Karpas-422 (cell line): ENCODE data around the gene CMTR2. TPM values are rescaled to one million over a fixed set of nuclear protein-coding genes. Genes with fewer than 3 reads are reported as not detected.

ENCODE experiments used
- DNase-seq: peaks from one replicate; pipeline ENCODE4 v3.0.0-alpha.2; 2015
- H2AFZ ChIP-seq: fragments of 200-600 bp; sonication (generic); 2 replicates; pipeline ENCODE4 v1.6.1; 2014; ENCODE audit warnings: antibody characterized with exemption, low read length, mixed read lengths
- H3K27ac ChIP-seq: fragments of 200-600 bp; sonication (generic); 2 replicates; pipeline ENCODE4 v1.5.1; 2014; ENCODE audit warnings: mild to moderate bottlenecking, low read length, moderate library complexity
- H3K27me3 ChIP-seq: fragments of 200-600 bp; sonication (generic); 2 replicates; pipeline ENCODE4 v1.6.1; 2014; ENCODE audit warnings: low read length, mixed read lengths
- H3K36me3 ChIP-seq: fragments of 200-600 bp; sonication (generic); 2 replicates; pipeline ENCODE4 v1.6.1; 2014; ENCODE audit warnings: low read length, mixed read lengths; ENCODE audit not compliant: insufficient read depth
- H3K4me1 ChIP-seq: fragments of 200-600 bp; sonication (generic); 2 replicates; pipeline ENCODE4 v1.6.1; 2014; ENCODE audit warnings: mild to moderate bottlenecking, low read length, mixed read lengths
- H3K4me2 ChIP-seq: fragments of 200-600 bp; sonication (generic); 2 replicates; pipeline ENCODE4 v1.6.1; 2014; ENCODE audit warnings: low read length, low read depth, mild to moderate bottlenecking; ENCODE audit not compliant: poor library complexity, severe bottlenecking
- H3K4me3 ChIP-seq: fragments of 200-600 bp; sonication (generic); 2 replicates; pipeline ENCODE4 v1.5.1; 2014; ENCODE audit warnings: mild to moderate bottlenecking, antibody characterized with exemption, low read length, mixed read lengths
- H3K79me2 ChIP-seq: fragments of 200-600 bp; sonication (generic); 2 replicates; pipeline ENCODE4 v1.6.1; 2014; ENCODE audit warnings: mild to moderate bottlenecking, low read length, mixed read lengths
- H3K9ac ChIP-seq: fragments of 200-600 bp; sonication (generic); 2 replicates; pipeline ENCODE4 v1.6.0; 2014; ENCODE audit warnings: low read length
- H3K9me2 ChIP-seq: fragments of 200-600 bp; sonication (generic), shearing (Covaris generic); replicated peaks from 2 replicates; pipeline ENCODE4 v1.6.0; 2014; ENCODE audit warnings: mild to moderate bottlenecking, low read length, moderate library complexity; ENCODE audit not compliant: insufficient read depth
- H3K9me3 ChIP-seq: fragments of 300-700, 200-600 bp; sonication (generic); 2 replicates; pipeline ENCODE4 v1.6.1; 2014; ENCODE audit warnings: low read length, mixed read lengths
- H4K20me1 ChIP-seq: fragments of 200-600 bp; sonication (generic); 2 replicates; pipeline ENCODE4 v1.6.1; 2014; ENCODE audit warnings: mild to moderate bottlenecking, antibody characterized with exemption, low read length, low read depth; ENCODE audit not compliant: insufficient read depth
- total RNA-seq: library from RNA; depleted of rRNA; stranded (reverse); fragments of >200 nt; shearing (Covaris generic); gene quantifications from 2 replicates; pipeline ENCODE4 v1.2.3, GENCODE V29; 2014; ENCODE audit warnings: low replicate concordance

CMTR2 gene
- total RNA-seq, 1 experiment from 2014 or later, result 44.5 TPM

DNA sequence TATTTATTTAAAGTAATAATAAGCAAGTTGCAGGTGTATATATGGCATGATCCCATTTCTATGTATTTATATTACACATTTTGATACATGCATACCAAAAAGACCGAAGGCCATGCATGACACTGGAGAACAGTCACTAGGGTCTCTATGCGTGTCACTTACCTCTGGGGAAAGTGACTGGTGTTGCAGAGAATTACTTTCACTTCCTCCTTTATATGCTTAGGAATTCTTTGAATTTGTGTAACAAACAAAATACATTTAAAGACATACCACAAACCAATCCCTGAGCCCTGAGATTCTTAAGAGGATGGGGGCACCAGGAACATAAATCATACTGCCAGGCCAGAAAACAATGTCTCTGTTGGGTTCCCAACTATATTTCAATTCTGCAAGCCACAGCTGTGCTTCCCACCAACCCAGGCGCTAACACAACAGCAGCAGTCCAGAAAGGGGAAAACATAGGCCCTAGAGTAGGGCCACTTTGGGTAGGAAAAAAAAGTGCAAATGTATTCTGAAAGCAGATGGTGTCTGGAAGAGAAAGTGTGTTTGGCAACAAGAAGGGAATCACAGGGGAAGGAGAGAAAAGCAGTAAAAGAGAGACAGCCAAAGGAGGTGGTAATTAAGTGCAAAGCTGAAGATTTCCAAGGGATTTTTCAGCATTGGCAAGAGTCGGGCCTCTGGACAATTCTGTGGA lies 34.2 kb downstream of the CMTR2 start:
- Histone ChIP-seq H3K4me2 (no peak overlapping the region), H3K9me3 (no peaks in the 10 kb centered on the region), H3K4me3 (no peak overlapping the region), H3K9me2 (no peaks in the 10 kb centered on the region), H3K36me3 (no peaks in the 10 kb centered on the region), H3K27ac (no peak overlapping the region), H3K27me3 (no peaks in the 10 kb centered on the region), H3K4me1 (no peaks in the 10 kb centered on the region), H4K20me1 (no peaks in the 10 kb centered on the region), H3K9ac (no peak overlapping the region), H3K79me2 (no peaks in the 10 kb centered on the region), H2AFZ (no peak overlapping the region)
- DNase-seq, result no peak

DNA sequence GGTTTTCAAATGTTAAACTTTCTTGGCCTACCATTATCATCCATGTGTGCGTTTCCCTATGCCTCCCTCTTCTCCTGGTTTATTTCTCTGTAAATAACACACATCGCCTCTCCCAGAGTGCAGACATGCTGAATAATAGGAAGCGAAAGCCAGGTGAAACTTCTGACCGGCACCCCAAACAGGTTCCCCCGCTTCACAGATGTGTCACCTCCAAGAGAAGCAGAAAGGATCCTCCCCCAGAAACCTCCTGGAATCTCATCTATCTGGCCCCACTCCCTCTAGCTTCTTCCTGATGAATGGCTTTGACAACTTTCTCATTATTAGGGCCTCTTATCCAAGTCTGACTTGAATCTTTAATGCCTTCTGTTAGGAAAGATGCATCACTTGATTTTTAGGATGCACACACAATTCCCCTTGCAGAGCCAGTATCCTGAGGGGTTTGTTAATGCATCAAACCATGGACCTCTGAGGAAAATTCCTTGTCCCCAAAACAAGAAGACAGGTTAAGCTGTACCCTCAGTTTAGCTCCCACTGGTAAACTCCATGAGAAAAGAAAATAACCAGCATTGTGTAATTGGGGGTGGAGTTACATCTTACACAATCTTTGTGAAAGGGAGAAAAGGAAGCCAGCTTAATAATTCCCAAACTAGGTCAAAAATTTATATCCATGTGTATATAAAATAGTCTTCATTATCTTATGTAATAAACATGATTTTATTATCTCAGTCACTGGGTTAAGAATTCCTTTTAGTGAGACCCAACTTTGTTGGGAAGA lies 38.6 kb downstream of the CMTR2 start:
- no peaks in the 10 kb centered on the region for H3K9me3 ChIP-seq
- no peaks in the 10 kb centered on the region for H3K36me3 ChIP-seq
- H2AFZ ChIP-seq, result no peak overlapping the region
- H4K20me1 ChIP-seq, result no peaks in the 10 kb centered on the region
- no peaks in the 10 kb centered on the region for H3K27me3 ChIP-seq
- no peak overlapping the region for H3K4me2 ChIP-seq
- H3K9ac ChIP-seq, result no peak overlapping the region
- H3K4me1 ChIP-seq, result no peaks in the 10 kb centered on the region
- H3K79me2 ChIP-seq, result no peaks in the 10 kb centered on the region
- no peak for DNase-seq
- no peak overlapping the region for H3K27ac ChIP-seq
- H3K9me2 ChIP-seq, result no peaks in the 10 kb centered on the region
- H3K4me3 ChIP-seq, result no peak overlapping the region

DNA sequence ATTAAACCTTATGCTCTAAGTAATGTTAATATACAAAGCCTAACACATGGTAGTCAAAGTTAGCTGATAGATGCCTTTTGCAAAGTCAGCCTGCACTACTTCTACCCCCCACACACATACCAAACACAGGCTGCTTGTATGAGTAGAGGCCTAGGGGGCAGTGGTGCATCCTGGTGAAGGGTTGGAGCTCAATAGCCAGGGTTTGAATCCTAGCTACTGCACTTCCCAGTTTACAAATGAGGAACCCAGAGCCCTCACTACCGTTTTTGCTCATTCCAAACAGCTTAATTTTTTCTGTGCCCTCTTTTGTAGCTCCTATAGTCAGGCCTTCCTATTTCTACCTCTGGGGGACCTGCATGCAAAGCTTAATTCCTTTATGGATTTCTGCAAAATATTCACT lies 39.8 kb downstream of the CMTR2 start:
- Histone ChIP-seq H3K36me3 (no peaks in the 10 kb centered on the region), H3K79me2 (no peaks in the 10 kb centered on the region), H3K4me2 (no peak overlapping the region), H2AFZ (no peak overlapping the region), H3K4me3 (no peak overlapping the region), H3K9me3 (no peaks in the 10 kb centered on the region), H4K20me1 (no peaks in the 10 kb centered on the region), H3K9ac (no peak overlapping the region), H3K27me3 (no peaks in the 10 kb centered on the region), H3K4me1 (no peaks in the 10 kb centered on the region), H3K27ac (no peak overlapping the region), H3K9me2 (no peaks in the 10 kb centered on the region)
- peak; percentile 53 for DNase-seq

DNA sequence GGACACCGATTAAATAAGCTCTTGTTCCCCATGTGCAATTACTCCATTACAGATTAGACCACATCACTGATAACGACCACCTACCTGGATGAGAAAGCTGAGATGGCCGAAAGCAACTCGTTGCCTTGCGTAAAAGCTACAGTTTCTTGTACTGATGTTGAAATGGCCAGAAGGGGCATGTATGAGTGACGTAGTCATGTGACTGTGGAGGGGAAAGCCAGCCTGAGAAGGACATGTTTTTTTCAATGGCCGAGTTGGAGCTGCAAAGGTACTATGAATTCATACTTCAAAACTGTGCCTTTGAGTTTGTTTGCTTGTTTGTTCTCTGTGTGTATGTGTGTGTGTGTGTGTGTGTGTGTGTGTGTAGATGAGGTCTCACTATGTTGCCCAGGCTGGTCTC lies 41.7 kb downstream of the CMTR2 start:
- no peak overlapping the region for H3K4me2 ChIP-seq
- H3K9me2 ChIP-seq, result no peaks in the 10 kb centered on the region

DNA sequence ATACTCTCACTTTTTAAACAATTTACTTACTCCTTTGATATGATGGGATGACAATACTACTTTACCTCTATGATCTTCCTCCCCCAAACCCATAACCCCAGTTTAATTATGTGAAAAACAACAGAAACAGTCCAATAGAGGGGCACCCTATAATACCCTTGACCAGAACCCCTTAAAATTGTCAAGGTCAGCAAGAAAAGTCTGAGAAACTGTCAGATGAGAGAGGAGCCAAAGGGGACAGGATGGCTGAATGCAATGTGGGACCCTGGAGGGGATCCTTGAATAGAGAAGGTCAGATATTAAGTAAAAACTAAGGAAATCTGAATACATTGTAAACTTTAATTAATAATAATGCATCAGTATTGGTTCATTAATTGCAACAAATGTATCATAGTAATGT lies 42.9 kb downstream of the CMTR2 start:
- Histone ChIP-seq H3K27ac (no peak overlapping the region), H3K4me3 (no peak overlapping the region), H3K36me3 (no peaks in the 10 kb centered on the region), H3K79me2 (no peaks in the 10 kb centered on the region), H3K4me1 (no peaks in the 10 kb centered on the region), H4K20me1 (no peaks in the 10 kb centered on the region), H3K9me3 (no peaks in the 10 kb centered on the region), H3K9ac (no peak overlapping the region), H3K4me2 (no peak overlapping the region), H3K27me3 (no peaks in the 10 kb centered on the region), H2AFZ (no peak overlapping the region), H3K9me2 (no peaks in the 10 kb centered on the region)
- DNase-seq, result no peak

More for the DNA sequence above, 41.7 kb downstream of the CMTR2 start:
- no peak for DNase-seq
- H3K79me2 ChIP-seq, result no peaks in the 10 kb centered on the region
- H2AFZ ChIP-seq, result no peak overlapping the region
- H4K20me1 ChIP-seq, result no peaks in the 10 kb centered on the region
- H3K9me3 ChIP-seq, result no peaks in the 10 kb centered on the region
- H3K4me1 ChIP-seq, result no peaks in the 10 kb centered on the region
- no peak overlapping the region for H3K27ac ChIP-seq
- no peaks in the 10 kb centered on the region for H3K27me3 ChIP-seq
- no peaks in the 10 kb centered on the region for H3K36me3 ChIP-seq
- no peak overlapping the region for H3K9ac ChIP-seq
- no peak overlapping the region for H3K4me3 ChIP-seq

DNA sequence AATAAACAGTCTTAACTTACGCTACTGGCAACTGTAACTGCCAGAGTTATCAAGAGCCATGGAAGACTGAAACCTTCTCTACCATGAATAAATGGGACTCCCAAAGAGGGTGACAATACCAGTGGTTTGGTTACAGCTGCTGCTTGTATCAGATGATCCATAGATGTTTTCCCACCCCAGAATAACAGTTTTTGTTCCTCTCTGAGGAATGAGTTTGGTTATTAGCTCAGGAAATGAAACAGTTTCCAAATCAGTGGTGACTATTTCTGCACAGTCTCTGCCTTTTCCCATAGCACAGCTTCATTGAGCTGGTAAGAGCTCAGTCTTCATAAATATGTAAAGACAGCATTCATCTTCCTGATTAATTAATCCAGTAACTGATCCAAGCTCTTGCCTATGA lies 44.7 kb downstream of the CMTR2 start:
- H3K27ac ChIP-seq, result no peak overlapping the region
- no peaks in the 10 kb centered on the region for H3K79me2 ChIP-seq
- H3K9me3 ChIP-seq, result no peaks in the 10 kb centered on the region
- H2AFZ ChIP-seq, result no peak overlapping the region
- no peaks in the 10 kb centered on the region for H3K27me3 ChIP-seq
- H3K4me3 ChIP-seq, result no peak overlapping the region
- no peaks in the 10 kb centered on the region for H3K4me1 ChIP-seq
- H4K20me1 ChIP-seq, result no peaks in the 10 kb centered on the region
- no peaks in the 10 kb centered on the region for H3K9me2 ChIP-seq
- H3K4me2 ChIP-seq, result no peak overlapping the region
- no peak for DNase-seq
- no peaks in the 10 kb centered on the region for H3K36me3 ChIP-seq
- no peak overlapping the region for H3K9ac ChIP-seq

DNA sequence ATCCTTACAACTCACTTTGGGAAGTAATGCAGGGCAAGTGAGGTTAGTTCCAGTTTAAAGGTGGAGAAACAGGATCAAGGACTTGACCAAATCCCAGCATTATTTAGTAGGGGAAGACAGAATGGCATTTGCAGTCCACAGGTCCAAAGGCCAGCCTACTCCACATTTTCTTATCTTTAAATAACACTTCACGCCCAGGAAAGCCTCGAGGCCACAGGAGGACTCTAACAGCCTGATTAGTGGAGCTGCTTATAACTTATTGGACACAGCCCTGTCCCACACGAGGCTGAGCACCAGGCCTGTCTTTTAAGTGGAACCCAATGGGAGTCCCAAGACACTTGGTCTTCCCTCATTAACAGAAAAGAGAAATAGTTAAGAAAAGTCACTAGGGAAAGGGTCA lies 46.6 kb downstream of the CMTR2 start:
- Histone ChIP-seq H3K9me3 (no peaks in the 10 kb centered on the region), H3K79me2 (no peaks in the 10 kb centered on the region), H3K4me3 (no peak overlapping the region), H4K20me1 (no peaks in the 10 kb centered on the region), H3K36me3 (no peaks in the 10 kb centered on the region), H3K4me2 (no peak overlapping the region), H3K27me3 (no peaks in the 10 kb centered on the region), H2AFZ (no peak overlapping the region), H3K9me2 (no peaks in the 10 kb centered on the region), H3K4me1 (no peaks in the 10 kb centered on the region), H3K9ac (no peak overlapping the region), H3K27ac (no peak overlapping the region)
- no peak for DNase-seq

DNA sequence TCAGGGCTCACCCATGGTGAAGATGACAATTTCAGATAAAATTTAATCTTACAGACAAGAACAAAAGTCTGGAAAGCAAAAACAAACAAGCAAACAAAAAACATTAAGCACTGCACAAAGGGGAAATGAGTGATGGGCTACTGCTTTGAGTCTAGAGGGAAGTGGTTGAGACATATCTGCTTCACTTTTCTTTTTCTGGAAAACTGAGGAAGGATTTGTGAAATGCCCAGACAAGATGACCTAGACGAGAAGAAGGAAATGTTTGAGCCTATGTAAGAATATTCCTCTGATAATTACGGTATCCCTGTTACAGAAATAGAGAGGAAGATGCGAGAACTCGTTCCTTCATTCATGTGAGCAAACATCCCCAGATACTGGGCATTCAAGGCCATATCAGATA lies 47.2 kb downstream of the CMTR2 start:
- Histone ChIP-seq H3K4me3 (no peak overlapping the region), H3K27me3 (no peaks in the 10 kb centered on the region), H3K36me3 (no peaks in the 10 kb centered on the region), H3K9me2 (no peaks in the 10 kb centered on the region), H3K79me2 (no peaks in the 10 kb centered on the region), H3K9ac (no peak overlapping the region), H2AFZ (no peak overlapping the region), H3K4me1 (no peaks in the 10 kb centered on the region), H3K9me3 (no peaks in the 10 kb centered on the region), H4K20me1 (no peaks in the 10 kb centered on the region), H3K4me2 (no peak overlapping the region), H3K27ac (no peak overlapping the region)
- no peak for DNase-seq
